Nephron progenitor cell (in vitro differentiated cells): ENCODE measurements around the gene GSPT1.
"Not testable (repeated sequence)": the region's sequence is repeated elsewhere in the genome, so short reads cannot be mapped to it uniquely, and the experiment has no call there.

Experiments used
- DNase-seq: peaks from one replicate; pipeline ENCODE4 v3.0.0; 2021
- H3K27ac Mint-ChIP-seq: 2 replicates; pipeline ENCODE4 v1.8.0; 2021; ENCODE audit warnings: mild to moderate bottlenecking, moderate library complexity, mixed read lengths
- H3K27me3 Mint-ChIP-seq: 2 replicates; pipeline ENCODE4 v1.8.0; 2021; ENCODE audit warnings: mild to moderate bottlenecking, low read depth, mixed read lengths; ENCODE audit not compliant: poor library complexity
- H3K36me3 Mint-ChIP-seq: 2 replicates; pipeline ENCODE4 v1.8.0; 2021; ENCODE audit warnings: low read depth, mixed read lengths
- H3K4me1 Mint-ChIP-seq: 2 replicates; pipeline ENCODE4 v1.8.0; 2021; ENCODE audit warnings: mixed read lengths
- H3K4me3 Mint-ChIP-seq: 2 replicates; pipeline ENCODE4 v1.8.0; 2021; ENCODE audit warnings: mild to moderate bottlenecking, moderate library complexity, mixed read lengths
- H3K9me3 Mint-ChIP-seq: 2 replicates; pipeline ENCODE4 v1.8.0; 2021; ENCODE audit warnings: mild to moderate bottlenecking, moderate library complexity, mixed read lengths
- CTCF ChIP-seq: fragments of 200-600 bp; sonication (generic); IDR thresholded peaks from 2 replicates; pipeline ENCODE4 v1.5.0; 2021; ENCODE audit warnings: antibody characterized with exemption

GSPT1 gene

GRCh38 chr16:11915644-11916523 is at the start of gene GSPT1:
GSPT1 (minus strand) TSS chr16:11915956; CDS start chr16:11915720, 236 bp downstream.
- Mint-ChIP-seq H3K9me3 (no peaks in the 10 kb centered on the region), H3K4me1 (peaks cover 40% of the 10 kb centered on the region), H3K27me3 (peaks cover 20% of the 10 kb centered on the region), H3K36me3 (no peaks in the 10 kb centered on the region), H3K4me3 (peak within 1 kb of the TSS; percentile 96), H3K27ac (peak within 1 kb of the TSS; percentile 95)
- no peak for TF ChIP-seq CTCF
- DNase-seq = peak; percentile 99

- H3K9me3 Mint-ChIP-seq = no peaks in the 10 kb centered on the region
- no peak for TF ChIP-seq CTCF
- H3K4me1 Mint-ChIP-seq = no peaks in the 10 kb centered on the region
- H3K27ac Mint-ChIP-seq = peak within 1 kb of the TSS; percentile 67
- no peak within 1 kb of the TSS for H3K4me3 Mint-ChIP-seq
- no peaks in the 10 kb centered on the region for H3K36me3 Mint-ChIP-seq
- no peak for DNase-seq
- peaks cover 11% of the 10 kb centered on the region for H3K27me3 Mint-ChIP-seq
Observed at GRCh38 chr16:11964761-11965551, 49.2 kb upstream of the GSPT1 start, which contains the start of gene TNFRSF17. TNFRSF17 (plus strand) TSS chr16:11965210; CDS start chr16:11965325, 115 bp downstream.

GRCh38 chr16:11963706-11964105 is 48.0 kb upstream of the GSPT1 start:
- Mint-ChIP-seq H3K27ac (no peak overlapping the region), H3K36me3 (no peaks in the 10 kb centered on the region), H3K27me3 (peaks cover 11% of the 10 kb centered on the region), H3K9me3 (no peaks in the 10 kb centered on the region), H3K4me3 (no peak overlapping the region), H3K4me1 (peaks cover 2% of the 10 kb centered on the region)
- TF ChIP-seq CTCF = no peak
- DNase-seq = no peak

GRCh38 chr16:11962978-11963377 is 47.2 kb upstream of the GSPT1 start:
- H3K36me3 Mint-ChIP-seq, DNase-seq, H3K4me1 Mint-ChIP-seq, H3K9me3 Mint-ChIP-seq, H3K4me3 Mint-ChIP-seq, H3K27ac Mint-ChIP-seq: not testable (repeated sequence)
- H3K27me3 Mint-ChIP-seq = peaks cover 11% of the 10 kb centered on the region

GRCh38 chr16:11962457-11962856 is 46.7 kb upstream of the GSPT1 start:
- H3K4me1 Mint-ChIP-seq, DNase-seq, H3K36me3 Mint-ChIP-seq, H3K4me3 Mint-ChIP-seq, H3K27ac Mint-ChIP-seq, H3K9me3 Mint-ChIP-seq: not testable (repeated sequence)
- peaks cover 11% of the 10 kb centered on the region for H3K27me3 Mint-ChIP-seq

GRCh38 chr16:11957591-11958395 is 42.0 kb upstream of the GSPT1 start:
- Mint-ChIP-seq H3K4me1 (peaks cover 10% of the 10 kb centered on the region), H3K36me3 (peaks cover 6% of the 10 kb centered on the region), H3K4me3 (no peak overlapping the region), H3K9me3 (no peaks in the 10 kb centered on the region), H3K27me3 (no peaks in the 10 kb centered on the region), H3K27ac (peak overlapping the region; percentile 30)
- no peak for TF ChIP-seq CTCF
- no peak for DNase-seq
